ENCODE data around the gene TRAF5. TPM values are rescaled to one million over a fixed set of nuclear protein-coding genes. Genes with fewer than 3 reads are reported as not detected.
"Not testable (repeated sequence)": the region's sequence is repeated elsewhere in the genome, so short reads cannot be mapped to it uniquely, and the experiment has no call there.

Gene TRAF5
- total RNA-seq, 1 donor from 2014 or later, result 13.1 TPM

DNA sequence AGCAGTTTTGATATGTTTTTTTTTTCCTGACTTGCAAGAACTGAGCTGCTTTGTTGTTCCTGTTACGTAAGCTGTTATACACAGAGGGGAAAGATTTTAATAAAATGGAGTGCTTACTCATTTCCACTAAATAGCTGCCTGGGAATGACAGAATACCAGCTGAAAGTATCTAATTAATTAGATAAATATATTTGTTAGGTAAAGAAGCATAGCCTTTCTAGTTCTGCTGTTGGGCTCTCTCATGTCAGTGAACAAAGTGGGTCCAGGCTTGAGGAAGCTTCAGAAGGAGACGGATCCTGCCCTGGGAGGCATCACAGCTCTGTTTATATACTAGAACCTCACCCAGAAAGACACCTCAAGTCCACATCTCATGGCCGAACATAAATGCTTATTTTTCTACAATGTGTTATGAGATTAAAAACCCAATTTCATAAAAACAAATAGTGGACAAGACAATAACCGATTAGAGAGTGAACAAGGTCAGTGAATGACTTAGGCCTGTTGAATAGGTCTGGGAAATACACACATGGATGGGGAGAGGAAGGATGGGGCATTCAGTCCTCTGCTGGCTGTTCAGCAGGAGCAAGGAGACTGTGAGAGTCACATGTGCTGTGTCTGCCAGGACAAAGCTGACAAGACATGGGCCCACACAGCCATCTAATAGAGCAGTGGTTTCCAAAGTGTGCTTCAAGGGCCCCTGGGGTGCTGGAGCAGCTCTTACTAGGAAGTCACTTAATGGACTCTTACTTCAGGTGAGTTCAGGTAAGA, 20.6 kb downstream of the TRAF5 start:
- no peak for DNase-seq (ENCODE audit: low spot score)

DNA sequence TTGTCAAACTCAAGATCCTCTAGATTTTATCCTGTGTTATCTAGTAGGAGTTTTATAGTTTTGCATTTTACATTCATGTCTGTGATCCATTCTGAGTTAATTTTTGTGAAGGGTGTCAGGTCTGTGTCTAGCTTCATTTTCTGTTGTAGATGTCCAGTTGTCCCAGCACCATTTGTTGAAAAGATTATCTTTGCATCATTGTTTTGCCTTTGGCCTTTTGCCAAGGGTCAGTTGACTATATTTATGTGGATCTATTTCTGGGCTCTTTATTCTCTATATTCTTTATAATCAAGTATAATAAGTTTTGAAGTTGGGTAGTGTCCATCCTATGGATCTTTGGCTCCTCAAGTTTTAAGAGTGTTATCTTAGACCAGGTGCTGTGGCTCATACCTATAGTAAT, 21.9 kb downstream of the TRAF5 start:
- no peak for DNase-seq (ENCODE audit: low spot score)

DNA sequence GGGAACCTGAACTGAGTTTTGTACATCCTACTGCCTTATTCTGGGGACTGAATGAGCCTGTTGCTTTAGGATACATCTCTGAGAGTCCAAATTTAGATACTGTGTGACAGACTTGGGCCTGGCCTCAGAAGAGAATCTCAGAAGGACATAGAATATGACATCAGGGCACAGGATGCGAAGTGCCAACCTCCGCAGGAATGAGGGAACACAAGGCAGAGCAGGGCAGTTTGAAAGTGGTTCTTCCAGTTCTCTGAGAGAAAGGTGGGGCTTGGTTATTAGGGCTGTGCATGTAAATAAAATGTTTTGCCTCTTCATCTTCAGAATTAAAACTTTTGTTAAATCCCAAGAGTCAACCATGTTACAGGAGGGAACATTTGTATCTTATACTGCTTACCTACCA, 23.1 kb downstream of the TRAF5 start:
- no peak for DNase-seq (ENCODE audit: low spot score)

DNA sequence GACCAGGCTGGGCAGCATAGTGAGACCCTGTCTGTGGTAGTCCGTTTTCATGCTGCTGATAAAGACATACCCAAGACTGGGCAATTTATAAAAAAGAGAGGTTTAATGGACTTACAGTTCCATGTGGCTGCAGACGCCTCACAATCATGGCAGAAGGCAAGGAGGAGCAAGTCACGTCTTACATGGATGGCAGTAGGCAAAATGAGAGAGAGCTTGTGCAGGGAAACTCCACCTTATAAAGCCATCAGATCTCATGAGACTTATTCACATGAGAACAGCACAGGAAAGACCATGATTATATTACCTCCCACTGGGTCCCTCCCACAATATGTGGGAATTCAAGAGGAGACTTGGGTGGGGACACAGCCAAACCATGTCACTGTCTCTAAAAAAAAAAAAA, 25.4 kb downstream of the TRAF5 start:
- DNase-seq (ENCODE audit: low spot score), result not testable (repeated sequence)

DNA sequence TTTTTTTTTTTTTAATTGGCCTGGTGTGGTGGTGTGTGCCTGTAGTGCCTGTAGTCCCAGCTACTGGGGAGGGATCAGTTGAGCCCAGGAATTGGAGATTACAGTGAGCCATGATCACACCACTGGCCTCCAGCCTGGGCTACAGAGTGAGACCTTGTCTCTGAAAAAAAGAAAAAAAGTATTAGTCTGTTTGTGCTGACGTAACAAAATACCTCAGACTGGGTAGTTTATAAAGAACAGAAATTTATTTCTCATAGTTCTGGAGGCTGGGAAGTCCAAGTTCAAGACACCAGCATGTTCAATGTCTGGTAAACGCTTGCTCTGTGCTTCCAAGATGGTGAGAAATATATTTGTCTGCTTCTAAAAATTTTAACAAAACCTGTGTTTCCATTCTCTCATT, 25.8 kb downstream of the TRAF5 start:
- DNase-seq (ENCODE audit: low spot score), result no peak

DNA sequence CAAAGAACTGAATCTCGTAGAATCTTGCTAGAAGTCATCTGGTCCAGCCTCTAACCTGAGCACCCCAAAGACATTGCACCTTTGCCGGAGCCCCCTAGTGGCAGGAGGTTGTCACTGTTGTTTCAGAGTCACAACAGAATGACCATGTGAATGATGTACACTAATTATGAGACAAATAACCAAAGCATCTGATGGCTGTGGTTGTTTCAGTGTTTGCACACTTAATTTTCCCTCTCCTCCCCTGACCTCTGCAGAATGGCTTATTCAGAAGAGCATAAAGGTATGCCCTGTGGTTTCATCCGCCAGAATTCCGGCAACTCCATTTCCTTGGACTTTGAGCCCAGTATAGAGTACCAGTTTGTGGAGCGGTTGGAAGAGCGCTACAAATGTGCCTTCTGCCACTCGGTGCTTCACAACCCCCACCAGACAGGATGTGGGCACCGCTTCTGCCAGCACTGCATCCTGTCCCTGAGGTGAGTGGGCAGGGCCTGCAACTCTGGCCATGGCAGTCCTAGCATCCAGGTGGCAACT, 26.4 kb downstream of the TRAF5 start:
- no peak for DNase-seq (ENCODE audit: low spot score)

DNA sequence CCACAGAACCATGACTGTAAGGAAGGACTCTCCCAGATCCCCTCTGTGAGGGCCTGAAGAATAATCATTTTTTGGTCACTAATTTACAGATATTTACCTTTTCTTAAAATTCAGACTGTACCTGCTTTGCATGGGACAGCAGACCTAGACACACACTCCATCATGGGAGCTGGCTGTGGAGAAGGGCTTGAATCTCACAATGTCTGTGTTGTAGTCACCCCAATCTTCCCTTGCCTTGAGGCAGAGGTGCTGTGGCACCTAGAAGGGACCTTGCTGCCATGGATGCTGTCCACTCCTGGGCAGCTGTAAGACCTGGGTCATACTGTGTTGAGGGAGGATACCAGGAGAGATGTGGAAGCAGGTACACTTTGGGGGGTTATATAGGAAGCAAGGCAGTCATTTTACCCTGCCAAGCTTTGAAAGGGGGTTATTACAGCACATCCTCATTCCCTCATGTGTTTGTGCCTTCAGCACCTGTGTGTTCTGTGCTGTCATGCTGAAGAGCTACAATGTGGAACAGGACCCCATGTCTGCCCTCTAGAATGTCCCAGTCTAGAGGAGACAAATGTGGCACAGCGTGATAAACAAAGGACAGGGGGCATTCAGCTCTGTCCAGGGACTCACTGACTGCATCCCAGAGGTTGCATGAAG, 27.1 kb downstream of the TRAF5 start:
- no peak for DNase-seq (ENCODE audit: low spot score)

DNA sequence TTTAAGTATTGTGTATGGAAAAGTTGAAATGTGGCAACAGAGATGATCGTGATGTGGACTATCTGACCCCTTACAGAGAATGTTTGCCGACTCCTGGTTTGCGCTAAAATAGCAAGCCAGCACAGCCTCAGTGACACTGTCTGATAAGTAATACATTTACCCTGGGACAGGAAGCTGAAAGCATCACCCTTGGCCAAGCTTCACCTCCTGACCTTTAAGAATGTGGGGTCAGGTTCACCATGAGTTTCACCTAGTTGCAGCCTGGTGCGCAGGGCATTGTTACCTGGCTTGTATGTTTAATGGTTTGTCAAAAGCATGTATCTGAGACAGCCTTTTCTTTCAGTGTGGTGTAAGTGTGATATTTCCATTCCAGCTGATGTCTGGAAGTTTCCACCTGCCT, 29.2 kb downstream of the TRAF5 start:
- DNase-seq (ENCODE audit: low spot score), result no peak

DNA sequence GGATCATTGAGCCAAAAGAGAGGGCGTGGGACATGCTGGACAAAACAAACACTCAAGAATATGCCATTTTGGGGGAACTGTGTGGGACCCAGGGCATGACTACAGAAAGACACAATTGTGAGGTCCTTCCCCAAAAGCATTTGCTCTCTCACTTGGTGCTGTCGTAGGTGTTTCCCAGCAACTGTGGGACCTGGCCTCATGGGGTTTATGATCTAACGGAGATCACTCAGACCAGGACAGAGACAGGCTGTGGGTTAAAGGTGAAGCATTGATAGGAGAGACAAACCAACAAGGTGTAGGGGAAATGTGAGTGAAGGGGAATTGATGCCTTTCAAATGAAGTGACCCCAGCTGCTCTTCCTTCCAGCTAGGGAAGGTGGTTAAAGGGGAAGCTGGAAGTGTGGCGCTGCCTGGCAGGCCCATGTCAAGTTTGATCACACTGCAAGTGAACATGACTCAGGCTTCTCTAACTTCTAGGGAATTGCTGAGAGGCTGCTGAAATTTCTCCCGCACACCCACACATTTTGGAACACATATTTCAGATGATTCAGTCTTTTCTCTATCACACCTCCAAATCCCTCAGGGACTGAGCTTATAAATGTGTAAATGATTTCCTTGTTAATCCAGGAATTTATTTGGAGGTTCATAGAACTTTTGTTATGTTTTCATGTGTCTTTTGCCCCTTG, 30.2 kb downstream of the TRAF5 start:
- no peak for DNase-seq (ENCODE audit: low spot score)

DNA sequence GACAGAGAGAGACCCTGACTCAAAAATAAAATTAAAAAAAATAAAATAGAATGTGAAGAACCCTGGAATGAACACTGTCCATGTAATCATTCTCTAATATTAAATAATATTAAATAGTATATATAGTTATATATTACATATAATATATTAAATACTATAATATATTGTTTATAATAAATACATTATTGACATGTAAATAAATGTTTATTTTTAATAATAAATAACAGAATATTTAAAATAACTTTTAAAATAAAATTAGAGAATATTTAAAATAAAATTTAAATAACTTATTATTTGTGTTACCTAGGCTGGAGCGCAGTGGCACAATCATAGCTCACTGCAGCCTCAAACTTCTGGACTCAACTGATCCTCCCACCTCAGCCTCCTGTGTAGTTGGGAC, 32.1 kb downstream of the TRAF5 start:
- no peak for DNase-seq (ENCODE audit: low spot score)

DNA sequence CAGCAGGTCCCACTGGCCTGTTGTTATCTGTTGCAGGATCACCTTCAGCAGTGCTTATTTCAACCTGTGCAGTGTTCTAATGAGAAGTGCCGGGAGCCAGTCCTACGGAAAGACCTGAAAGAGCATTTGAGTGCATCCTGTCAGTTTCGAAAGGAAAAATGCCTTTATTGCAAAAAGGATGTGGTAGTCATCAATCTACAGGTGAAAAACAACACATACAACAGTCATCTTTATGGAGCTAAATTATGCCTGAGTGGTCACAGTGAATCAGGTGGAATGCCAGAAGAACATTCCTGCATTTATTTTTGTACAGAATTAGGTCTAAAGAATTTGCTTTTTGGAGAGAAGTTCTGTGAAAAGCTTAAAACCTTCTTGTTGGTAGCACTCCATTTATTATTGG, 33.2 kb downstream of the TRAF5 start:
- DNase-seq (ENCODE audit: low spot score), result no peak

DNA sequence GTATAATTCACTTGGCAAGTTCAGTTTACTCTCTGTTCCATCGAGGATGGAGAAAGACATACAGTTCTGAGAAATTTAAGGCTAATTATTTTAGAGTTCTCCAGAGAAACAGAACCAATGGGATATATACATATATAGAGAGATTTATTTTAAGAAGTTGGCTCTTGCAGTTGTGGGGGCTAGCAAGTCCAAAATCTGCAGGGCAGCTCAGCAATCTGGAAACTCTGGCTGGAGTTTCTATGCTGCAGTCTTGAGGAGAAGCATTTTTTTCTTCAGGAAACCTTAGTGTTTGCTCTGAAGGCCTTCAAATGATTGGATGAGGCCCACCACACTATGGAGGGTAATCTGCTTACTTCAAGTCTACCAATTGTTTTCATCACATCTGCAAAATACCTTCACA, 34.6 kb downstream of the TRAF5 start:
- DNase-seq (ENCODE audit: low spot score), result no peak

DNA sequence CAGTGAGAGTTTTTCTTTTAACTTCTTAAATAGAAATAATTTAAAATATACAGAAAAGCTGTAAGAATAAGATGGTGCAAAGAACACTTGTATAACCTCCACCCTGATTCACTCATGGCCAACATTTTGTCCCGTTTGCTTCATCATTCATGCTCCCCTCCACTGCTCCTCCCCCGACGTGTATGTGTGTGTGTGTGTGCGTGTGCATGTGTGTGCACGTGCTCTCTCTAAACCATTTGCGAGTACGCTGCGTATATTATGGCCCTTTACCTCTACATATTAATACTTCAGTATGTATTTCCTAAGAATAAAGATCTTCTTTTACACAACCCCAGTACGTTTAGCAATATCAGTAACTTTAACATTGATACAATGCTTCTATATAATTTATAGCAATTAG, 43.0 kb downstream of the TRAF5 start:
- DNase-seq (ENCODE audit: low spot score), result no peak

DNA sequence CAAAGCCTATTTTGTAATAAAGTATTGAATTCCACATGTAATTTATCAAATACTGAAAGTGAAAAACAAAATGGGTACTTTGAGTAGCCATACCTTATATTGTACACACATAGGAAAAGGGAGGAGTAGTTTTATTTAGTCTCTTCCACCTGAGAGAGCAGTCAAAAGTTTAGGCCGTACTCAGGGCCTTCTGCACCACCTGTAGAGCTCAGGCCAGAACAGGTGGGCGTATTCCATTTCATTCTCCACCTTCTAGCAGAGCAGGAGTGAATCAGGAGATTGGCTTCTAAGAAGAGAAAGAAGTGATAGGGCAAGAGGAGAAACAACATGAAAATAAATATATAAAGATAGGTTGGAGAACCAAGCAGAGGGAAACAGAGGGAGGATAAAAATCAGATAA, 44.0 kb downstream of the TRAF5 start:
- DNase-seq (ENCODE audit: low spot score), result no peak

DNA sequence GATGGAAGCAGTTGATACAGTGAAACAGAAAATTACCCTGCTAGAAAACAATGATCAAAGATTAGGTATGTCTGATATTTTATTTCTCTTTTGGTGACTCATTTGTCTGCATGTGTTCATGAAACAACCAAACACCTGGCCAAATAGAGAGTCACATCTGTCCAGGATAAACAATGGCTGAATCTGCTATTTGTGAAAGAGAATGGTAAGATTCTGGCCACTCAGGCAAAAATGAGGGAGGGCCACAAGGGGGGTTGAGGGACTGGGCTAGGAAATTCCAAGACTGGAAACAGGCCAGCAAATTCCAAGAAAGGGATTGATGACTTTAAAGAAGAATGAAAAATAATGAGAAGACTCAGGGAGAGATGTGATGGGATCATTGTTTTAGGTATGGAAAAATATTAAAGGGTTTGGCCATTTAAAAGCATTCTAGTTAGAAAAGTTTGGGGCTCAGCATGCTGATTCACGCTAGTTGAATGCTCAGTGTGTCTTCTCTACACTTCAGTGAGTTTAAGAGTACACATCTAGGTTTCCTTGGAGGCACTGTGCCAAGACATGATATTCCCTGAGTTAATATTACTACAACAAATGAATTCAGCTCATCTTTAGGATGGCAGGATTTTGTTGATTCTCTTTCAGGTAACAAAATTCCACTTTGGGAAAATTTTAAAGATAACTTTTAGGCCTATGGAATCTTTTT, 44.9 kb downstream of the TRAF5 start:
- DNase-seq (ENCODE audit: low spot score), result no peak

DNA sequence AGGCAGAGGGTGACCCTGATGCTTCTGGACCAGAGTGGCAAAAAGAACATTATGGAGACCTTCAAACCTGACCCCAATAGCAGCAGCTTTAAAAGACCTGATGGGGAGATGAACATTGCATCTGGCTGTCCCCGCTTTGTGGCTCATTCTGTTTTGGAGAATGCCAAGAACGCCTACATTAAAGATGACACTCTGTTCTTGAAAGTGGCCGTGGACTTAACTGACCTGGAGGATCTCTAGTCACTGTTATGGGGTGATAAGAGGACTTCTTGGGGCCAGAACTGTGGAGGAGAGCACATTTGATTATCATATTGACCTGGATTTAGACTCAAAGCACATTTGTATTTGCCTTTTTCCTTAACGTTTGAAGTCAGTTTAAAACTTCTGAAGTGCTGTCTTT, 45.8 kb downstream of the TRAF5 start:
- DNase-seq (ENCODE audit: low spot score), result no peak

DNA sequence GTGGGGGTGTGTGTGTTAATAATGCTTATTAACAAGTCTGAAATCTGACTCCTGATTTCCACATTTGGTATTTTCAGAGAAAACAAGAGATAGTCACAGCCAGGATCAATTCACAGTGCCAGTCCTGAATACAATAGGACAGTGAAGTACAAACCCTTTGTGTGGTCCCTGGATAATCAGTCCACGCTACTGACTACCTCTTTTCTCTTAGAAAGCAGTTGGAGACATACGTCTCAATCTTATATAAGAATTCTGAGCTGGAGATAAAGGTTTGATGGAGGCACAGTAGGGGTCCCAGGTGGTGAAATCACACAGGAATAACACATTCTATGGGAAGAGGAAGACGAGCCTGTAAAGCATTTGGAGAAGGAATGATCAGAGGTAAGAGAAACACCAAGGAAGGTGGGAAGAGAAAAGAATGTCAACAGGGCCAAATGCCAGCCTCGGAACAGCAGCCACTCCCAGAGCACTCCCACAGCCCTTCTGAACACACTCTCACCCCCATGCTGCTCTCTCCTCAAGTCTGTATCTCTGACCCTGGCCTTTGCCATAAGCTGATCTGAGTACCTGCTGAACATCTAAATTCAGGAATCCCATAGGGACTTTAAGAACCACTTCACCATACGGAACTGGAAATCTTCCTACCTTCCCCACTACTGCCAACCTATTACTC, 48.6 kb downstream of the TRAF5 start:
- no peak for DNase-seq (ENCODE audit: low spot score)

DNA sequence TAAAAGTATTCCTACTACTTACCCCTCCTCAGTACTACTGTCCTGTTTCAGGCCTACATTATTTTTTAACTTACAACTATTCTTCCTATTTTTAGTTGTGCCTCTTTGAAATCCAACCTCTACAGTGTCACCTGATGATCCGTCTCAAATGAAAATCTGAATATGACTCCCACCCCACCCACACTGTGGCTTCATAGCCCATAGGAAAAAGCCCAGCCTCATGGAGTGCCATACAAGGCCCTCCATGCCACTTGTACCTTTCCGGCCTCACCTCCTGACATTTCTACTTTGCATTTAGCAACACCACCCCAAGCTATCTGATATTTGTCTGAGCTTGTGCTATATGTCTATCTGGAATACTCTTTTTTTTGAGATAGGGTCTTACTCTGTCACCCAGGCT, 49.3 kb downstream of the TRAF5 start:
- no peak for DNase-seq (ENCODE audit: low spot score)

DNA sequence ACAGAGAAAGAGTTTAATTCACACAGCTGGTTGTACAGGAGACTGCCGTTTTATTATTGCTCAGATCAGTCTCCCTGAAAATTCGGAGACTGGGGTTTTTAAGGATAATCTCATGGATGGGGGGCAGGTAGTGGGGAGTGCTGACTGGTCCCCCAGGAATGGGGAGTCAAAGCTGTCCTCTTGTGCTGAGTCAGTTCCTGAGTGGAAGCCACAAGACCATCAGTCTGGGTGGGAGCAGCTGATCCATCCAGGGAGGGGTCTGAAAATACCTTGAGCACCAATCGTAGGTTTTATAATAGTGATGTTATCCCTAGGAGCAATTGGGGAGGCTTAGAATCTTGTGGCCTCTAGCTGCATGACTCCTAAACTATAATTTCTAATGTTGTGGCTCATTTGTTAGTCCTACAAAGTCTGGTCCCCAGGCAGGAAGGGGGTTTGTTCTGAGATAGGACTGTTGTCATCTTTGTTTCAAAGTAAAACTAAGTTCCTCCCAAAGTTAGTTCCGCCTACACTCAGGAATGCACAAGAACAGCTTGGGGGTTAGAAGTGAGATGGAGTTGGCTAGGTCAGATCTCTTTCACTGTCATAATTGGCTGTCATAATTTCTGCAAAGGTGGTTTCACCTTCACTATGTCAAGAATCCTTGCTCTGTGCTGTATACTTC, 50.3 kb downstream of the TRAF5 start:
- DNase-seq (ENCODE audit: low spot score), result no peak
